Esophagus muscularis mucosa (tissue), 4 donors: ENCODE results near the gene BRINP1.

ENCODE experiments used
- EP300 ChIP-seq: sonication (generic); formaldehyde crosslinking; IDR thresholded peaks from one replicate; pipeline ENCODE4 v1.6.1; 2017; ENCODE audit warnings: antibody characterized with exemption
- POLR2A ChIP-seq: fragments of 450-650 bp; IDR thresholded peaks from one replicate; pipeline ENCODE4 v1.6.1; 2017; ENCODE audit warnings: antibody characterized with exemption, moderate library complexity, mild to moderate bottlenecking, low read depth
- TF ChIP-seq, protein P1 (sequence below), 3 experiments: fragments of 200-600 bp in 2 of 3; fragments of 450-650 bp in 1 of 3; sonication (generic) in 2 of 3; IDR thresholded peaks; one replicate each; pipeline ENCODE4 v1.5.1; 2017 to 2019; ENCODE audit warnings: antibody characterized with exemption in 3 of 3, mild to moderate bottlenecking in 2 of 3, moderate library complexity in 1 of 3

DNA sequence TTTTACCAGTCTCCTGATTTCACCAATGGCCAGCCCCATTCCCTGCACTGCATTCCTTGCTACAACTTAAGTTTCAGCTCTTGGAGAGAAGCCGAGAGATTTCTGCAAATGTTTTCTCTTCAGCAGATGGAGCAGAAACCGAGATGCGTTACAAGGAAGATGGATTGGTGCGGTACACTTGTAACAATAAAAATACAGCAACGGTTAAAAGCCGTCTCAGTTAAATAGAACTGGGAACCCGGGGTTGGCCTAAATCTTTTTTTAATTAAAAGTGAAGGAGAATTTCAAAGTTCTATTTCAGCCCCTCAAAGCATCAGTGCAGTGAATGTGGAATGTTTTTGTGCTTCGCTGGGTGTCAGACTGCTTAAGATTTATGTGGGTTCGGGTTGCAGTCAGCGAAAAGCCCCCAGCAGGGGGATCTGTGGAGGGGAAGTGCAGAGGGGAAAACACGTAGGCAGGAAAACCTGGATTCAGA lies 19.8 kb downstream of the BRINP1 start:
- TF ChIP-seq EP300 (no peak), POLR2A (no peak)
- TF ChIP-seq, protein P1, sequence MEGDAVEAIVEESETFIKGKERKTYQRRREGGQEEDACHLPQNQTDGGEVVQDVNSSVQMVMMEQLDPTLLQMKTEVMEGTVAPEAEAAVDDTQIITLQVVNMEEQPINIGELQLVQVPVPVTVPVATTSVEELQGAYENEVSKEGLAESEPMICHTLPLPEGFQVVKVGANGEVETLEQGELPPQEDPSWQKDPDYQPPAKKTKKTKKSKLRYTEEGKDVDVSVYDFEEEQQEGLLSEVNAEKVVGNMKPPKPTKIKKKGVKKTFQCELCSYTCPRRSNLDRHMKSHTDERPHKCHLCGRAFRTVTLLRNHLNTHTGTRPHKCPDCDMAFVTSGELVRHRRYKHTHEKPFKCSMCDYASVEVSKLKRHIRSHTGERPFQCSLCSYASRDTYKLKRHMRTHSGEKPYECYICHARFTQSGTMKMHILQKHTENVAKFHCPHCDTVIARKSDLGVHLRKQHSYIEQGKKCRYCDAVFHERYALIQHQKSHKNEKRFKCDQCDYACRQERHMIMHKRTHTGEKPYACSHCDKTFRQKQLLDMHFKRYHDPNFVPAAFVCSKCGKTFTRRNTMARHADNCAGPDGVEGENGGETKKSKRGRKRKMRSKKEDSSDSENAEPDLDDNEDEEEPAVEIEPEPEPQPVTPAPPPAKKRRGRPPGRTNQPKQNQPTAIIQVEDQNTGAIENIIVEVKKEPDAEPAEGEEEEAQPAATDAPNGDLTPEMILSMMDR (IDR thresholded peaks at IDR 0.05) = no peak
